HG02571 (cell line): ENCODE data around the gene ZBTB32.
"Not testable (repeated sequence)": the region's sequence is repeated elsewhere in the genome, so short reads cannot be mapped to it uniquely, and the experiment has no call there.

ENCODE experiments used
- ATAC-seq: cut with Tn5 transposase; IDR thresholded peaks from one replicate; pipeline ENCODE4 v1.9.1; 2021; ENCODE audit warnings: mild to moderate bottlenecking, moderate library complexity; ENCODE audit not compliant: unreplicated experiment

ZBTB32 gene, protein sequence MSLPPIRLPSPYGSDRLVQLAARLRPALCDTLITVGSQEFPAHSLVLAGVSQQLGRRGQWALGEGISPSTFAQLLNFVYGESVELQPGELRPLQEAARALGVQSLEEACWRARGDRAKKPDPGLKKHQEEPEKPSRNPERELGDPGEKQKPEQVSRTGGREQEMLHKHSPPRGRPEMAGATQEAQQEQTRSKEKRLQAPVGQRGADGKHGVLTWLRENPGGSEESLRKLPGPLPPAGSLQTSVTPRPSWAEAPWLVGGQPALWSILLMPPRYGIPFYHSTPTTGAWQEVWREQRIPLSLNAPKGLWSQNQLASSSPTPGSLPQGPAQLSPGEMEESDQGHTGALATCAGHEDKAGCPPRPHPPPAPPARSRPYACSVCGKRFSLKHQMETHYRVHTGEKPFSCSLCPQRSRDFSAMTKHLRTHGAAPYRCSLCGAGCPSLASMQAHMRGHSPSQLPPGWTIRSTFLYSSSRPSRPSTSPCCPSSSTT

DNA sequence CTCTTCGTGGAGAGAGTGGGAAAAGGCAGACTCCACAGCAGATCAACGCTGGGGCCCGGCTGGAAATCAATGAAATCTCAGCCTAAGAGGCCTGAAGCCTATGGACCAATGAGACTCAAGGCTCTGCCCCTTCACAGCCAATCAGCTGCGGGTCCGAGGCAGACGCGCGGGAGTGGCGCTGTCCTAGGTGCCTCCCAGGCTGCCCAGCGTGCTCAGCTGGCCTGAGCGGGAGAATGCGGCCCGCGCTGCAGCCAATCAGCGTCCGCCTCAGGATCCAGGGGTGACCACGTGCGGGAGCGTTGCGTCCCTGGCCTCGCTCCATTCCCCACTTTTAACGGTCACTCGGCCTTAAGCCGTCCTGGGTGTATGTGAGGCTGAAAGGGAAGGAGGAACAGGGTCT, at the start of gene ZBTB32:
ZBTB32 (plus strand) TSS at position 341 of the 400 bp plus-strand sequence. CDS start 10,069 bp downstream, outside the sequence.
- ATAC-seq, result no peak

DNA sequence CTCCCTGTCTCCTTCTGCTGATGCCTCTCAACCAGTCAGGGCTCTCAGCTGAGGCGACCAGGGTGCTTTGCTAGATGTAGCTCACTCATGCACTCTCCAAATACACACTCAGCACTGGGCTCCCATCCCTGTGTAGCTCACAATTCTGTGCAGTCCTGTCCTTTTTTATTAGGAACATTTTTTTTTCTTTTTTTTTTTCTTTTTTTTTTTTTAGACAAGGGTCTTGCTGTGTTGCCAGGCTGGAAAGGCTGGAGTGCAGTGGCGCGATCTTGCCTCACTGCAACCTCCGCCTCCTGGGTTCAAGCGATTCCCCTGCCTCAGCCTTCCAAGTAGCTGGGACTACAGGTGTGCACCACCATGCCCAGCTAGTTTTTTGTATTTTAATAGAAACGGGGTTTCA, 49.5 kb upstream of the ZBTB32 start:
- not testable (repeated sequence) for ATAC-seq

DNA sequence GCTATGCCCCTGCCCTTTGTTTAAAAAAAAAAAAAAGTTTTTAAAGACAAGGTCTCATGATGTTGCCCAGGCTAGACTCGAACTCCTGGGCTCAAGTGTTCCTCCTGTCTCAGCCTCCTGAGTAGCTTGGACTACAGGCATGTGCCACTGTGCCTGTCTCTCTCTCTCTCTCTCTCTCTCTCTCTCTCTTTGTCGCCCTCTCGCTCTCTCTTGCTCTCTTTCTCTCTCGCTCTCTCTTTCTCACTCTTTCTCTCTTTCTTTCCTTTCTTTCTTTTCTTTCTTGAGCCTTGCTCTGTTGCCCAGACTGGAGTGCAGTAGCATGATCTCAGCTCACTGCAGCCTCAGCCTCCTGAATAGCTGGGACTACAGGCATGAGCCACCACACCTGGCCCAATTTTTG, 48.8 kb upstream of the ZBTB32 start:
- no peak for ATAC-seq

DNA sequence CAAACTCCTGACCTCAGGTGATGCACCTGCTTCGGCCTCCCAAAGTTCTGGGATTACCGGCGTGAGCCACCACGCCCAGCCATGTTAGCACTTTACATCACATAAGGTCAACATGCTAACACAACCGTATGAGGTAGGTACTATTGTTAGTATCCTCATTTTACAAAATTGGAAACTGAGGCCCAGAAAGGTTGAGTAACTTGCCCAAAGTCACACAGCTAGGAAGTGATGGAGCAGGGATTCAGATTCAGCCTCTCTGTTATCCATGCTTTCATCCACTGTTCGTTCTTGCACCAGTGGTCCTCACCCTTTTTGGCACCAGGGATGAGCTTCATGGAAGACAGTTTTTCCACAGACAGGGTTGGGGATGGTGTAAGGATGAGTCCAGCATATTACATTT, 47.7 kb upstream of the ZBTB32 start:
- no peak for ATAC-seq

DNA sequence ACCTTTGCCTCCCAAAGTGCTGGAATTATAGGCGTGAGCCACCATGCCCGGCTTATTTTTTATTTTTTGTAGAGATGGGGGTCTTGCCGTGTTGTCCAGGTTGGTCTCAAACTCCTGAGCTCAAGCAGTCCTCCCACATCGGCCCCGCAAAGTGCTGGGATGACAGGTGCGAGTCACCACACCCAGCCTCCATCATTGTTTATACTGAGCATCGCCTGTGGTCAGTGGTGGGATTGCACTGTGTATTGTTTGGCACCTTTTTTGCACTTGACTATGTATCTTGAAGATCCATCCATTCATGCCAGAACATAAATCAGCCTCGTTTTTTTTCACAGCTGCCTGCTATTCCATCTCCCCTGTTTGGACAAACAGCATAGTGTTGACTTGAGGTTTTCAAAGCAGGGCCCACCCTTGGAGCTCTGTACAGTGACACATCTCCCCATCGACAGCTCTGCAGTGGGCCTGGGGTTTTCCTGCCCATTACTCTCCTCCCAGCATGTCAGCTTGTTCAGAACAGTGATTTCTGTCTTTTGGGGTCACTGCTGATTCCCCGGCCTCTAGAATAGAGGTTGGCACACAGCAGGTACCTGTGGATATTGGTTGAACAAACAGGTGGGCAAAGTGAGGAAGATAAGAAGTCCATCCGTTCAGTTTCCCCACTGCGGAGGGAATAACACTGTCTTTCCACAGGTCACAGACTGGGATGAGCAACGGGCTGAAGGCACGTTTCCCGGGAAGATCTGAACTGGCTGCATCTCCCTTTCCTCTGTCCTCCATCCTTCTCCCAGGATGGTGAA, 46.3 kb upstream of the ZBTB32 start:
- ATAC-seq, result no peak

DNA sequence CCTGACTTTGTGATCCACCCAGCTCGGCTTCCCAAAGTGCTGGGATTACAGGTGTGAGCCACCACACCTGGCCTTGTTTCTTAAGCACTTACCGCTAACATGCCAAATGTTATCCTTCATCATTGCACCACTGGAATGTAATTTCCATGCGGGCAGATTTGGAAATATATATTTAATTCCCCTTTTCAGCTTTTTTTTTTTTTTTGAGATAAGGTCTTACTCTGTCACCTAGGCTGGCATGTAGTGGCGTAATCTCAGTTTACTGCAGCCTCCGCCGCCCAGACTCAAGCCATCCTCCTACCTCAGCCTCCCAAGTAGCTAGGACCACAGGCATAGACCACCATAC, 42.4 kb upstream of the ZBTB32 start:
- no peak for ATAC-seq

DNA sequence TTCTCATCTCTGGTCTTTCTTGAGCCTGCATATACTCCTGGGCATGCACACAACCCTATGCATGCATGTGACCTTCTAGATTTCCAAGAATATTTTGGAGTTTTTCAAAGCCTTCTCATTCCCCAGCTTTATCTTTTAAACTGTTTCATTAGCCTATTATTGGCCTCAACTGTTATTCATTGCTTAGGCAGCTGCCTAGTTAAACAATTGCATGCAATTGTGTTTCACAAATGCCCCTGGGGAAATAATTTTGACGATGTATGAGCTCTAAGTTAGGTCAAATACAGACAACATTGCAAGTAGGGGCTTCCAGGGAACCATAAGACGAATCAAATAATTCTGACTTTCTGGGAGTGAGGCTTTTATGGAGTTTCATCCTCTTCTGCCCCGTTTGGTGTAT, 40.4 kb upstream of the ZBTB32 start:
- no peak for ATAC-seq

DNA sequence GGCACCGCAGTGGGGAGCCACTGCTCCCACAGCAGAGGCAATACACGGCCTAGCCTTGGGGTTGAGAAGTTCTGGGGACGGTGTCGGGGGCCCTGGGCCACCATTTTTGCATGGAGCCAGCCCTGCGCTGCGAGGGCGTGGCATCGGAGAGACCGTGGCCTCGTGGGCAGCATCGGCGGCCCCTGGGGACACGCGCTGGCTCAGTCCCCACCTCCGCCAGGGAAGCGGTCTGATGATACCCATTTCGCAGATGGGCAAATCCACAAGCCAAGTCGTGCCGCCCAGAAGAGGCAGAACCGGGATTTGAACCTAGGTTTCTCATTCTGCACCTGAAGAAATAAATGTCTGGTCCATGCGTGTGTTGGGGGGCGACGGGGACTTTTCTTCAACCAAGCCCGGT, 39.2 kb upstream of the ZBTB32 start:
- ATAC-seq, result no peak

DNA sequence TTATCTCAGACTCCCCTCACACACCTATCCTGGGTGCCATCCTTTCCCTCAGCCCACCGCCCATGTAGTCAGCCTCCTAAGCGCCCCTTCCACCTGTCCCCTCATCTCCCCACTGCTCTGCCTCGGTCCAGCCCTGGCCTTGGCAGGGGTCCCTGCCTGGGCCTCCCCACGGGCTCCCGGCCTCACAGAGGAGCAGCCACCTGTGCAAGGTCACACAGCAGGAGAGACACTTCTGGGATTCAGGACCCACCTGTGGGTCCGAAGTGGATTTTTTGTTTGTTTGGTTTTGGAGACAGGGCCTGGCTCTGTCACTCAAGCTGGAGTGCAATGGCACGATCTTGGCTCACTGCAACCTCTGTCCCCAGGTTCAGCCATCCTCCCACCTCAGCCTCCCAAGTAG, 38.8 kb upstream of the ZBTB32 start:
- no peak for ATAC-seq

DNA sequence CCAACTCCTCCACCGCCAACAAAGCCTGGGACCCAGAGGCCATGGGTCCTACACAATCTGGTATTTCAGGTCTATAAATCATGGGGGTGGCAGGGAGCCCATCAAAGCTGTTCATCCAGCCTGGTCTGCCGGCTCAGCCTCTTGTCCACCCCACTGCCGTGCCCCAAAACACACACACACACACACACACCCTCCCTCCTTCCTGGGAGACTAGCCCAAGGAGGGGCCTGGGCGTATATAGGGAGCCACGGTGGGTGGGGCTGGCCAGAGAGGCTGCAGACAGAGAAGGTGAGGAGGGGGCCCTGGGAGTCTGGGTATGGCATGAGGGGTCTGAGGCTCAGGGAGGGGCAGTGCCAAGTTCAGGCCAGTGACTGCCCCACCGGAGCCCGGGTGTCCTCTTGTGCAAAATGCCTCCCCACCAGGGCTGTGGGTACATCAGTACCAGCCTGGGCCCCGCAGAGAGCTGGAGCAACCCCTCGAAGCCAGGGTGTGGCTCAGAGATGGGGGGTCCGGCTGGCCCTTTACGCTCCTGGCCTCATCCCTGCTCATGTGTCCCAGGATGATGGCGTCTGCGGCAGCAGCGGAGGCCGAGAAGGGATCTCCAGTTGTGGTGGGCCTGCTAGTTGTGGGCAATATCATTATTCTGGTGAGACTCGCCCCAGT, 38.0 kb upstream of the ZBTB32 start, which contains the start of gene UPK1A:
UPK1A (plus strand) TSS at position 267 of the 663 bp plus-strand sequence; CDS start at position 563, 296 bp downstream.
- ATAC-seq, result no peak

DNA sequence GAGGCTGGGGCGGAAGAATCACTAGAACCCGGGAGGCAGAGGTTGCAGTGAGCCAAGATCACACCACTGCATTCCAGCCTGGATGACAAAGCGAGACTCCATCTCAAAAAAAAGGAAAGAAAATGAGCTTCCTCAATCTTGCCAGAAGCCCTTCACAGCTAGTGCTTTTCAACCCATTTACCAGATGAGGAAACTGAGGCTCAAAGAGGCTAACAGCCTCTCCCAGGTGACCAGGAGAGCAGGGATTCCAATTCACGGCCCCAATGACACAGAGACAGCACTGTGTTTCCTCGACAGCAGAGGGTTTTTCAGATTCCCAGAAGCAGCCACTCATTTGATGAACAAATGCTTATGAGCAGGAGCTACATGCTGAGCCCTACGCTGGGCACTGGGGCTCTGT, 34.8 kb upstream of the ZBTB32 start:
- no peak for ATAC-seq

DNA sequence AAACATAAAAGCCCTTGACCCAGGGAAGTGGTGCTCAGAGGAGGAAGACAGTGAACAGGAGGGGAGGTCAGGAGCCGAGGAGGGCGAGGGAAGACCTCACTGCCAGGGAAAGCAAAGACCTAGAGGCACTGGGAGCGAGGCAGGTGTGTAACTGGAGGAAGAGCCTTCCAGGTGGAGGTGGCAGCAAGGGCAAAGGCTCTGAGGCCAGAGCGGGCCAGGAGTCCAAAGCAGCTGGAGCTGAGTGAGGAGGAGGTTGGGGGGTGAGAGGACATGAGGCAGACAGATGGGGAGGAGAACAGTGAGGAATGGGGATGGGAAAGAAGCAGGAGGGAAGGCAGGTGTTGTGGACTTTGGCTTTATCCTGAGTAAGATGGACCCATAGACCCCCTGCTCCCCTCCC, 34.4 kb upstream of the ZBTB32 start:
- ATAC-seq, result no peak

DNA sequence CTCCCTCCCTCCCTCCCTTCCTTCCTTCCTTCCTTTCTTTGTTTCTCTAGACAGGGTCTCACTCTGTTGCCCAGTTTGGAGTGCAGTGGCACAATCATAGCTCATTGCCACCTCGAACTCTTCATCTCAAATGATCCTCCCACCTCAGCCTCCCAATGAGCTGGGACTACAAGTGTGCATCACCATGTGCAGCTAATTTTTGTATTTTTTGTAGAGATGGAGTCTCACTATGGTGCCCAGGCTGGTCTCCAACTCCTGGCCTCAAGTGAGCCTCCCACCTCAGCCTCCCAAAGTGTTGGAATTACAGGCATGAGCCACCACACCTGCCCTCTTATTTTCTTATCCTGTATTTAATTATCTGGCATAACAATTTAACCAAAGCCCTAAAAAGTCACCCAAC, 33.7 kb upstream of the ZBTB32 start:
- ATAC-seq, result no peak

DNA sequence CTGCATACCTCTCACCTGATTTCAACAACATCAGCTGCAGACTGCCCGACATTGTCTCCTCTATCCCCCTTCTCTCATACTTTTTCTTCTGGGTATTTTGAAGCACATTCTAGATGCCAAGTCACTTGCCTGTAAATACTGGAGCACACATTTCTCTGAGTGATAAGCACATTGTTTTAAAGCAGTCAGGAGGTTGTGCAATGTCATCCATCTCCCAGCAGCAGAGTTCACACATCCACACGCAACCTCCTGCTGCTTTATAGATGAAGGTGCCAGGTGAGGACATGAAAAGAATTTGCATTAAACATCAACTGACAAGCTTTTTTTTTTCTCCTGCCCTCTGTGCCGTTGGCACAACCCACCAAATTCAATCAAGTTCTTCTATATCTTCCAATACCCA, 32.5 kb upstream of the ZBTB32 start:
- ATAC-seq, result no peak

DNA sequence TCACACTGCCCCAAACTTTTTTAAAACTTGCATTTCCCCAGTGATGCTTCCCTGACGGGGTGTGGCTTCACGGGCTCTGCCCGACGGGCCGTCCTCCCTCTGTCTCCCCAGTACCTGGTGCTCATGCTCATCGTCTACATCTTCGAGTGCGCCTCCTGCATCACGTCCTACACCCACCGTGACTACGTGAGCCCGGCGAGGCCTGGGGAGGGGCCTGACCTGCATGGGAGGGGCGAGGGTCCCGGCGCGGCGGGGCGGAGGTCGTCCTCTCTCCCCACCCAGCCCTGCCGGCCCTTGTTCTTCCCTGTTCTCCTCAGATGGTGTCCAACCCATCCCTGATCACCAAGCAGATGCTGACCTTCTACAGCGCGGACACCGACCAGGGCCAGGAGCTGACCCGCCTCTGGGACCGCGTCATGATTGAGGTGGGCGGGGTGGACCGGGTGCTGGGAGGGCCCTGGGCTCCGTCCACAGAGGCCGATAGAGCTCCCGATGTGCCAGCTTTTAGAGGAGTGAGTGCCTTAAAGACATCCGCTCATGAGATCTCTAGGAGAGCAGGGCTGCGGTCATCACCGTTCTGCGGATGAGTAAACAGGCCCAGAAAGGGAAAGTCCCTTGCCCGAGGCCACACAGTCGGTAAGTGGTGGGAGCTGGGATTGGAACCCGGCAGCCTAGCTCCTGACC, 31.1 kb upstream of the ZBTB32 start:
- no peak for ATAC-seq

DNA sequence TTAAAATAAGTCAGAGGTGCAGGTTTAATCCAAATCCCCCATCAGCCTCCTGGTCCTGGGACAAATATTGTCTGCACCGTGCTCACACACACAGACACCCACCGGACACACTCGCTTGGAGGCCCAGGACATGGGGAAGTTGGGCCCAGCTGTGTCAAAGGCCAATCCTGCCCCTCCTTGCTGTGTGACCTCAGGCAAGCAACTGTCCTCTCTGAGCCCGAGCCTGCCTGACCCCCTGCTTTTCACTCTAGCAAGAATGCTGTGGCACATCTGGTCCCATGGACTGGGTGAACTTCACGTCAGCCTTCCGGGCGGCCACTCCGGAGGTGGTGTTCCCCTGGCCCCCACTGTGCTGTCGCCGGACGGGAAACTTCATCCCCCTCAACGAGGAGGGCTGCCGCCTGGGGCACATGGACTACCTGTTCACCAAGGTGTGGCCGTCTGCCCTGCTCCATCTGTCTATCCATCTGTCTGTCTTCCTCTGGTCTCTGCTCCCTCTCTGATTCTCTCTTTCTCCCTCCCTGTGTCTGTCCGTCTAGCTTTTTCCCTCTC, 28.7 kb upstream of the ZBTB32 start:
- no peak for ATAC-seq

DNA sequence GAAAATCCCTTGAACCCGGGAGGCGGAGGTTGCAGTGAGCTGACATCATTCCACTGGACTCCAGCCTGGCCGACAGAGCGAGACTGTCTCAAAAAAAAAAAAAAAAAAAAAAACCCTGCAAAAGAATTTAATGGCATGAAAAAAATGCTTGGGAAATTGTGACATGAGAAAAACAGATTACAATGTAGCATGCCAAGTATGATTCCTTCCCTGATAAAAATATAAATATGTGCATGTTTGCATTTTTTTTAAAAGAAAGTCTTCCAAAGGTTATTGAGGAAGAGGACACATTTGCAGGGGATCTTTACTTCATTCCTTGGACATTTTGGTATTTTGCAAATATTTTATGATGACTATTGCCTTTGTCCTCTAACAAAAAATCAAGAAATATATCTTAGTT, 14.5 kb upstream of the ZBTB32 start:
- ATAC-seq, result no peak

DNA sequence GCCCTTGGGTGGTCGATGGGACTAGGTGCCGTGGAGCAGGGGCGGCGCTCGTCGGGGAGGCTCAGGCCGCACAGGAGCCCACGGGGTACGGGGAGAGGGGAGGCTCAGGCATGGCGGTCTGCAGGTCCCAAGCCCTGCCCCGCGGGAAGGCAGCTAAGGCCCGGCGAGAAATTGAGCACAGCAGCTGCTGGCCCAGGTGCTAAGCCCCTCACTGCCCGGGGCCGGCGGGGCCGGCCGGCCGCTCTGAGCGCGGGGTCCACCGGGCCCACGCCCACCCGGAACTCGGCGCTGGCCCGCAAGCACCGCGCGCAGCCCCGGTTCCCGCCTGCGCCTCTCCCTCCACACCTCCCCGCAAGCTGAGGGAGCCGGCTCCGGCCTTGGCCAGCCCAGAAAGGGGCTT, 13.3 kb upstream of the ZBTB32 start:
- not testable (repeated sequence) for ATAC-seq

DNA sequence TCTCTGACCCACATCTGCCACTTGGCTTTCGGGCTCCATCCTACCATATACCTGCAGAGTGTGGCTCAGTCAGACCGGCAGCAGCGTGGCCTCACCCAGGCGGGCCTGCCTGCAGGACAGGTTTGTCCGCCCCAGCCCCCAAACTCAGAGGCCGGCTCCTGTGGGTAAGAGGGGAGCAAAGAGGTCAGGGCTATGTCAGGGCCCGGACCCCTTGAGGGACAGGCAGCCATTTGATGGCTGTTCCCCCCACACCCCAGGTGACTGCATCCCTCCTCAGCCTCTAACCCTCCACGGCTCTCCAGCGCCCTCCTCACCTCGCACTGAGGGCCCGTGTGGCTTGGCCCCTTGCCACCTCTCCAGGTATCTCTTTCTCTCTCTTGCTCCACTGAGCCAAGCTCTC, 12.3 kb upstream of the ZBTB32 start:
- ATAC-seq, result no peak

DNA sequence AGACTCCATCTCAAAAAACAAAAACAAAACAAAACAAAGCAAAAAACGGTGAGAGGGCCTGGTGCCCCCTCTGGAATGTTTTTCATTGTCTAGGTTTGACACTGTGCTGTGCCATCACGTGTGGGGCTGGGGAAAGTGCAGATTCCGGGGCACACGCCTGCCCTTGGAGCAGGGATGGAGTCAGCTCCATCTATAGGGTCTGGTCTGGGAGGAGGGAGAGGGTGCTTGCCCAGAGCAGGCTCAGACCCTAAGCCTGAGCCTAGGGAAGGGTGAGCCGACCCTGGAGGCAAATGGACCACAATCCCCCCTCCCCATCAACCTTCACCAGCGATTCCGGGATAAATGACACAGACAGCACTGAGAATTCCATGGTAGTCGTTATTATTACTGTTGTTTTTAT, 10.9 kb upstream of the ZBTB32 start:
- ATAC-seq, result no peak
